H1 (cell line): ENCODE results near the gene NT5DC3. TPM values are rescaled to one million over a fixed set of nuclear protein-coding genes. Genes with fewer than 3 reads are reported as not detected.

Experiments used
- CTCF ChIA-PET: fragments of 300-600 bp; sonication (Branson Sonifier 250); formaldehyde crosslinking; loops from one replicate; lab custom pipeline; 2021; ENCODE audit not compliant: partially characterized antibody; lab: Charles Lee
- POLR2A ChIA-PET: fragments of 300-600 bp; sonication (Branson Sonifier 250); formaldehyde crosslinking; loops from one replicate; lab custom pipeline; 2021; ENCODE audit warnings: inconsistent platforms; ENCODE audit not compliant: partially characterized antibody; lab: Charles Lee
- DNase-seq, 2 experiments: peaks; one replicate each; pipeline versions ENCODE4 v3.0.0 to v3.0.0-alpha.2; 2010 to 2022; ENCODE audit warnings: low spot score in 2 of 2, low read depth in 1 of 2, mixed read lengths in 1 of 2
- FAIRE-seq: peaks from 2 replicates; lab custom pipeline; 2011; peaks lifted over from hg19 to GRCh38; lab: Jason Lieb, UNC
- H2AFZ ChIP-seq: 2 replicates; pipeline ENCODE4 v1.8.1; 2012; ENCODE audit warnings: low read length, inconsistent platforms
- H2AK5ac ChIP-seq: 2 replicates; pipeline ENCODE4 v1.6.1; 2013; ENCODE audit warnings: low read depth, low read length
- H2BK120ac ChIP-seq: replicated peaks from 2 replicates; pipeline ENCODE3; 2013; ENCODE audit warnings: low read depth, low read length, inconsistent platforms
- H2BK12ac ChIP-seq: 2 replicates; pipeline ENCODE4 v1.6.1; 2013; ENCODE audit warnings: low read depth, low read length
- H2BK15ac ChIP-seq: 2 replicates; pipeline ENCODE4 v1.6.1; 2013; ENCODE audit warnings: low read length
- H2BK20ac ChIP-seq: 2 replicates; pipeline ENCODE4 v1.6.1; 2013; ENCODE audit warnings: low read length
- H2BK5ac ChIP-seq: 2 replicates; pipeline ENCODE4 v1.6.1; 2013; ENCODE audit warnings: low read depth, low read length
- H3K14ac ChIP-seq: 2 replicates; pipeline ENCODE4 v1.6.1; 2013; ENCODE audit warnings: inconsistent platforms; ENCODE audit not compliant: insufficient read length
- H3K18ac ChIP-seq: 2 replicates; pipeline ENCODE4 v1.6.1; 2013; ENCODE audit warnings: low read length; ENCODE audit errors: extremely low read depth
- H3K23ac ChIP-seq: 2 replicates; pipeline ENCODE4 v1.6.1; 2013; ENCODE audit warnings: inconsistent platforms; ENCODE audit not compliant: insufficient read length
- H3K23me2 ChIP-seq: 2 replicates; pipeline ENCODE4 v1.6.1; 2013; ENCODE audit warnings: low read depth, low read length
- H3K27ac ChIP-seq: 2 replicates; pipeline ENCODE4 v1.6.1; 2011; ENCODE audit warnings: low read depth, low read length, inconsistent platforms
- H3K27me3 ChIP-seq, 4 experiments: replicated peaks in 1 of 4; 1 replicate in 1 of 4; 2 replicates in 3 of 4; pipeline versions ENCODE4 v1.6.1 to v1.8.1; 2011 to 2013; ENCODE audit warnings: low read length in 3 of 4, mild to moderate bottlenecking in 3 of 4, inconsistent platforms in 2 of 4, mixed read lengths in 2 of 4, moderate library complexity in 1 of 4; ENCODE audit not compliant: control insufficient read depth in 3 of 4, insufficient read depth in 3 of 4; ENCODE audit errors: extremely low read depth in 1 of 4
- H3K36me3 ChIP-seq, 4 experiments: 2 replicates each; pipeline versions ENCODE4 v1.6.1 to v1.8.1; 2011 to 2013; ENCODE audit warnings: mild to moderate bottlenecking in 4 of 4, low read length in 3 of 4, moderate library complexity in 2 of 4, control low read depth in 1 of 4, inconsistent platforms in 1 of 4; ENCODE audit not compliant: insufficient read depth in 4 of 4, control insufficient read depth in 2 of 4
- H3K4ac ChIP-seq: replicated peaks from 2 replicates; pipeline ENCODE3; 2013; ENCODE audit warnings: low read length, low read depth, mixed read lengths, inconsistent platforms; ENCODE audit not compliant: insufficient read length
- H3K4me1 ChIP-seq, 4 experiments: replicated peaks in 1 of 4; 1 replicate in 1 of 4; 2 replicates in 3 of 4; pipeline versions ENCODE4 v1.6.1 to v1.8.1; 2011 to 2013; ENCODE audit warnings: low read length in 3 of 4, inconsistent platforms in 2 of 4, mixed read lengths in 1 of 4; ENCODE audit not compliant: insufficient read depth in 4 of 4, control insufficient read depth in 3 of 4
- H3K4me2 ChIP-seq, 2 experiments: 2 replicates each; pipeline versions ENCODE4 v1.6.1 to v1.8.1; 2011 to 2013; ENCODE audit warnings: low read depth in 2 of 2, low read length in 2 of 2, control low read depth in 1 of 2, inconsistent platforms in 1 of 2, mild to moderate bottlenecking in 1 of 2; ENCODE audit not compliant: insufficient read depth in 1 of 2
- H3K4me3 ChIP-seq, 4 experiments: fragments of 200-600, 300-600 bp in 1 of 4; sonication (generic), shearing (Covaris generic), sonication (Bioruptor Twin) in 1 of 4; 2 replicates each; pipeline versions ENCODE4 v1.5.1 to v1.8.1; 2011 to 2016; ENCODE audit warnings: low read length in 4 of 4, low read depth in 3 of 4, control low read depth in 2 of 4, inconsistent platforms in 2 of 4, mild to moderate bottlenecking in 2 of 4, mixed read lengths in 1 of 4, moderate library complexity in 1 of 4; ENCODE audit not compliant: insufficient read depth in 2 of 4; ENCODE audit errors: extremely low read depth in 1 of 4
- H3K56ac ChIP-seq: replicated peaks from 2 replicates; pipeline ENCODE3; 2013; ENCODE audit warnings: low read depth, mild to moderate bottlenecking, mixed read lengths, low read length, inconsistent platforms; ENCODE audit not compliant: insufficient read length
- H3K79me1 ChIP-seq: 2 replicates; pipeline ENCODE4 v1.6.1; 2013; ENCODE audit warnings: low read depth, low read length, control low read depth
- H3K79me2 ChIP-seq, 2 experiments: 2 replicates each; pipeline versions ENCODE4 v1.6.1 to v1.8.1; 2012 to 2013; ENCODE audit warnings: low read length in 2 of 2, mild to moderate bottlenecking in 2 of 2, inconsistent platforms in 1 of 2; ENCODE audit not compliant: insufficient read depth in 2 of 2, control insufficient read depth in 1 of 2
- H3K9ac ChIP-seq, 4 experiments: replicated peaks in 1 of 4; 1 replicate in 1 of 4; 2 replicates in 3 of 4; pipeline versions ENCODE4 v1.6.1 to v1.8.1; 2011 to 2013; ENCODE audit warnings: low read depth in 3 of 4, low read length in 3 of 4, control low read depth in 2 of 4, mild to moderate bottlenecking in 2 of 4, moderate library complexity in 2 of 4, inconsistent platforms in 1 of 4; ENCODE audit errors: extremely low read depth in 1 of 4
- H3K9me3 ChIP-seq, 2 experiments: 2 replicates each; pipeline versions ENCODE4 v1.6.1 to v1.8.1; 2012 to 2013; ENCODE audit warnings: mild to moderate bottlenecking in 2 of 2, moderate library complexity in 2 of 2, control low read depth in 1 of 2, inconsistent platforms in 1 of 2, low read depth in 1 of 2, low read length in 1 of 2, mixed read lengths in 1 of 2; ENCODE audit not compliant: insufficient read depth in 2 of 2
- H4K20me1 ChIP-seq, 2 experiments: replicated peaks in 1 of 2; 2 replicates each; pipeline versions ENCODE3 to v1.8.1; 2011 to 2013; ENCODE audit warnings: inconsistent platforms in 2 of 2, low read length in 2 of 2, mild to moderate bottlenecking in 1 of 2; ENCODE audit not compliant: insufficient read depth in 2 of 2, control insufficient read depth in 1 of 2
- H4K5ac ChIP-seq: 2 replicates; pipeline ENCODE4 v1.6.1; 2013; ENCODE audit warnings: low read length, low read depth, mixed read lengths, inconsistent platforms; ENCODE audit not compliant: insufficient read length
- H4K8ac ChIP-seq: 2 replicates; pipeline ENCODE4 v1.8.0; 2013; ENCODE audit warnings: mild to moderate bottlenecking, moderate library complexity, low read length, inconsistent platforms; ENCODE audit not compliant: insufficient read depth; ENCODE audit errors: extremely low read depth
- H4K91ac ChIP-seq: replicated peaks from 2 replicates; pipeline ENCODE3; 2013; ENCODE audit warnings: low read length, mixed read lengths, inconsistent platforms; ENCODE audit not compliant: insufficient read length
- ATF3 ChIP-seq: IDR thresholded peaks from 2 replicates; pipeline ENCODE4 v1.6.1; 2011; ENCODE audit warnings: low read depth, mild to moderate bottlenecking, low read length; ENCODE audit not compliant: insufficient read depth
- CBX5 ChIP-seq: fragments of 300-800, 300-1000 bp; sonication (generic); IDR thresholded peaks from 2 replicates; pipeline ENCODE4 v1.7.1; 2016; ENCODE audit warnings: antibody characterized with exemption, low read length, low read depth
- CEBPB ChIP-seq: IDR thresholded peaks from 2 replicates; pipeline ENCODE4 v1.6.1; 2012; ENCODE audit warnings: low read depth, low read length
- CHD2 ChIP-seq: IDR thresholded peaks from 2 replicates; pipeline ENCODE4 v1.6.1; 2012; ENCODE audit warnings: low read length, improper control_type of control experiment
- CTCF ChIP-seq, 3 experiments: IDR thresholded peaks; 1 replicate in 2 of 3; 2 replicates in 1 of 3; pipeline versions ENCODE4 v1.5.1 to v1.6.1; 2011; ENCODE audit warnings: low read length in 3 of 3, mild to moderate bottlenecking in 3 of 3, inconsistent platforms in 2 of 3, low read depth in 1 of 3, moderate library complexity in 1 of 3; ENCODE audit not compliant: insufficient read depth in 1 of 3; ENCODE audit errors: control extremely low read depth in 1 of 3
- EP300 ChIP-seq, 2 experiments: IDR thresholded peaks; 1 replicate in 1 of 2; 2 replicates in 1 of 2; pipeline ENCODE4 v1.6.1; 2011 to 2012; ENCODE audit warnings: low read depth in 2 of 2, low read length in 2 of 2, mild to moderate bottlenecking in 2 of 2, borderline replicate concordance in 1 of 2, inconsistent platforms in 1 of 2, moderate library complexity in 1 of 2
- POLR2A ChIP-seq, 2 experiments: IDR thresholded peaks; 1 replicate in 1 of 2; 2 replicates in 1 of 2; pipeline ENCODE4 v1.6.1; 2011; ENCODE audit warnings: low read depth in 2 of 2, low read length in 2 of 2, mild to moderate bottlenecking in 2 of 2; ENCODE audit errors: control extremely low read depth in 1 of 2
- RBBP5 ChIP-seq: IDR thresholded peaks from 2 replicates; pipeline ENCODE4 v1.7.1; 2012; ENCODE audit warnings: low read depth, mild to moderate bottlenecking, inconsistent platforms, low read length, moderate library complexity, borderline replicate concordance
- RXRA ChIP-seq: IDR thresholded peaks from 2 replicates; pipeline ENCODE4 v1.6.1; 2011; ENCODE audit warnings: low read depth, mild to moderate bottlenecking, low read length, moderate library complexity; ENCODE audit not compliant: insufficient read depth
- SAP30 ChIP-seq: fragments of 300-600 bp; sonication (generic); IDR thresholded peaks from 2 replicates; pipeline ENCODE4 v1.7.1; 2012; ENCODE audit warnings: low read length, moderate library complexity, mild to moderate bottlenecking, inconsistent platforms; ENCODE audit not compliant: insufficient read depth, insufficient replicate concordance
- SIN3A ChIP-seq, 2 experiments: IDR thresholded peaks in 1 of 2; conservative IDR thresholded peaks in 1 of 2; 2 replicates each; pipeline ENCODE4 v1.6.1; 2011 to 2012; ENCODE audit warnings: low read length in 2 of 2, improper control_type of control experiment in 1 of 2, low read depth in 1 of 2, mild to moderate bottlenecking in 1 of 2
- WGBS, 2 experiments: shearing (Covaris generic) in 1 of 2; methylation state at CpG; one replicate each; pipeline versions ENCODE4 v1.1.6 to v1.1.7; 2013 to 2015; ENCODE audit warnings: low lambda C conversion rate in 2 of 2, mixed read lengths in 2 of 2, inconsistent platforms in 1 of 2, low coverage in 1 of 2, missing lambda C conversion rate in 1 of 2; ENCODE audit not compliant: insufficient replicate concordance in 2 of 2, insufficient coverage in 1 of 2, insufficient read length in 1 of 2; ENCODE audit errors: extremely low coverage in 1 of 2, missing lambda C conversion rate in 1 of 2; 5-methylcytosine and 5-hydroxymethylcytosine counted together
- polyA plus RNA-seq, 7 experiments: library from polyadenylated mRNA; depleted of rRNA in 3 of 7; stranded (reverse) in 5 of 7; unstranded in 2 of 7; fragments of >200 nt in 5 of 7; fragments of 200-250 nt in 2 of 7; gene quantifications; 1 replicate in 5 of 7; 2 replicates in 1 of 7; 4 replicates in 1 of 7; pipeline versions ENCODE4 v1.2.1 to v1.2.3, GENCODE V29; 2011 to 2013; ENCODE audit warnings: missing spikeins in 2 of 7, mixed read lengths in 2 of 7
- total RNA-seq: library from RNA; stranded (reverse); fragmentation: NEBNext Ultra II Directional; extraction: Animal tissue kit (Norgen Biotek cat#: 25700); gene quantifications from 2 replicates; pipeline ENCODE4 v1.2.1, GENCODE V29; 2021

The NT5DC3 gene
- total and polyA plus RNA-seq, 2 of the 8 experiments (the other 6 are each of a cell fraction or from before 2014, with no cell fraction given): 5.4 to 14.8 TPM

GRCh38 chr12:103798586-103798985, 42.4 kb downstream of the NT5DC3 start:
- H3K79me2 ChIP-seq: no peaks in the 10 kb centered on the region
- H3K14ac ChIP-seq: no peak overlapping the region
- no peak overlapping the region for H2AFZ ChIP-seq
- no peaks in the 10 kb centered on the region for H3K27me3 ChIP-seq
- H2AK5ac ChIP-seq: no peak overlapping the region
- H3K4ac ChIP-seq: no peak overlapping the region
- H2BK15ac ChIP-seq: no peak overlapping the region
- peaks cover 0 to 13% (median 3%) of the 10 kb centered on the region in 4 experiments; a peak in 5 of 8 replicates for H3K36me3 ChIP-seq
- no peaks in the 10 kb centered on the region for H3K79me1 ChIP-seq
- peaks cover 0 to 8% (median 2%) of the 10 kb centered on the region in 4 experiments; a peak in 4 of 7 replicates for H3K4me1 ChIP-seq
- H2BK12ac ChIP-seq: no peak overlapping the region
- H2BK20ac ChIP-seq: no peak overlapping the region
- FAIRE-seq (no peak), DNase-seq (no peak)
- no peaks in the 10 kb centered on the region for H3K9me3 ChIP-seq
- no peak overlapping the region for H3K23ac ChIP-seq
- no peak overlapping the region for H2BK120ac ChIP-seq
- H4K20me1 ChIP-seq: peaks cover 0 to 3% of the 10 kb centered on the region in 2 experiments
- no peak overlapping the region for H3K4me2 ChIP-seq
- H3K9ac ChIP-seq: no peak overlapping the region
- no peak overlapping the region for H3K56ac ChIP-seq
- CTCF ChIA-PET: no interaction called here
- no peak overlapping the region for H3K18ac ChIP-seq
- H2BK5ac ChIP-seq: no peak overlapping the region
- H3K23me2 ChIP-seq: no peaks in the 10 kb centered on the region
- 93% methylated on average over 4 of the region's 4 CpGs; no CpG with 5 or more reads in 1 of the 2 experiments for WGBS, 2 experiments
- H4K91ac ChIP-seq: no peak overlapping the region
- H3K27ac ChIP-seq: no peak overlapping the region
- H4K8ac ChIP-seq: no peak overlapping the region
- H3K4me3 ChIP-seq: no peak overlapping the region
- POLR2A ChIA-PET: no interaction called here
- no peak overlapping the region for H4K5ac ChIP-seq
- TF ChIP-seq POLR2A (IDR thresholded peaks at IDR 0.05; ENCODE audit: control extremely low read depth in 1 of 2, low read depth in 2 of 2, low read length in 2 of 2) (no peak), CBX5 (no peak), SIN3A (conservative IDR thresholded peaks at IDR 0.05 in 1 of 2, IDR thresholded peaks at IDR 0.05 in 1 of 2; ENCODE audit: low read depth in 1 of 2, low read length in 2 of 2) (no peak), CTCF (IDR thresholded peaks at IDR 0.05; ENCODE audit: control extremely low read depth in 1 of 3, insufficient read depth in 1 of 3, low read depth in 1 of 3, low read length in 3 of 3) (no peak), EP300 (IDR thresholded peaks at IDR 0.05; ENCODE audit: borderline replicate concordance in 1 of 2, low read depth in 2 of 2, low read length in 2 of 2) (no peak), CEBPB (no peak), SAP30 (no peak), CHD2 (no peak), RXRA (no peak), ATF3 (no peak), RBBP5 (no peak)
